H54 (cell line): Measurements from ENCODE around the gene STXBP3.

Experiments
- DNase-seq: peaks from one replicate; pipeline ENCODE4 v3.0.0; 2011; ENCODE audit warnings: low spot score, mixed read lengths; ENCODE audit not compliant: insufficient read length
- FAIRE-seq: peaks from 3 replicates; lab custom pipeline; 2011; peaks lifted over from hg19 to GRCh38; lab: Jason Lieb, UNC
- POLR2A ChIP-seq: IDR thresholded peaks from 2 replicates; pipeline ENCODE4 v1.6.1; 2011; ENCODE audit warnings: low read depth, mild to moderate bottlenecking, low read length

STXBP3 gene

GRCh38 chr1:108801101-108801500, 54.6 kb downstream of the STXBP3 start:
- no peak for TF ChIP-seq POLR2A
- FAIRE-seq (no peak), DNase-seq (no peak)

GRCh38 chr1:108803548-108803947, 57.1 kb downstream of the STXBP3 start:
- no peak for FAIRE-seq
- no peak for DNase-seq
- no peak for TF ChIP-seq POLR2A

GRCh38 chr1:108808438-108808837, 62.0 kb downstream of the STXBP3 start:
- FAIRE-seq (no peak), DNase-seq (no peak)
- no peak for TF ChIP-seq POLR2A

GRCh38 chr1:108811611-108812010, 65.1 kb downstream of the STXBP3 start:
- peak; percentile 69 for FAIRE-seq
- DNase-seq: no peak
- no peak for TF ChIP-seq POLR2A

- TF ChIP-seq POLR2A: no peak
- FAIRE-seq (peak; percentile 75), DNase-seq (no peak)
Measured at GRCh38 chr1:108813326-108813725, 66.9 kb downstream of the STXBP3 start.

GRCh38 chr1:108814343-108815125, 68.1 kb downstream of the STXBP3 start:
- FAIRE-seq (no peak), DNase-seq (no peak)
- TF ChIP-seq POLR2A: no peak

GRCh38 chr1:108815566-108815965, 69.1 kb downstream of the STXBP3 start:
- TF ChIP-seq POLR2A: no peak
- DNase-seq (no peak), FAIRE-seq (no peak)

GRCh38 chr1:108816049-108816893, 69.8 kb downstream of the STXBP3 start:
- DNase-seq (peak; percentile 40), FAIRE-seq (no peak)
- TF ChIP-seq POLR2A: no peak

GRCh38 chr1:108817016-108817415, 70.5 kb downstream of the STXBP3 start:
- TF ChIP-seq POLR2A: no peak
- FAIRE-seq (peak; percentile 96), DNase-seq (peak; percentile 46)

GRCh38 chr1:108817811-108818210, 71.3 kb downstream of the STXBP3 start:
- DNase-seq (no peak), FAIRE-seq (no peak)
- TF ChIP-seq POLR2A: no peak

- no peak for DNase-seq
- TF ChIP-seq POLR2A: no peak
- no peak for FAIRE-seq
Measured at GRCh38 chr1:108819878-108820277, 73.4 kb downstream of the STXBP3 start.

- no peak for TF ChIP-seq POLR2A
- DNase-seq: no peak
- FAIRE-seq: no peak
Measured at GRCh38 chr1:108823632-108824031, 77.2 kb downstream of the STXBP3 start.

- DNase-seq (no peak), FAIRE-seq (no peak)
- TF ChIP-seq POLR2A: no peak
Measured at GRCh38 chr1:108824051-108824450, 77.6 kb downstream of the STXBP3 start.

- no peak for DNase-seq
- FAIRE-seq: no peak
- TF ChIP-seq POLR2A: no peak
Measured at GRCh38 chr1:108826081-108826635, 79.7 kb downstream of the STXBP3 start.
